ENCODE measurements around the gene EHD4. TPM values are rescaled to one million over a fixed set of nuclear protein-coding genes. Genes with fewer than 3 reads are reported as not detected.

EHD4 gene
- total RNA-seq, 4 donors from 2014 or later, result 12.8 to 45.2 (median 26.1) TPM

DNA sequence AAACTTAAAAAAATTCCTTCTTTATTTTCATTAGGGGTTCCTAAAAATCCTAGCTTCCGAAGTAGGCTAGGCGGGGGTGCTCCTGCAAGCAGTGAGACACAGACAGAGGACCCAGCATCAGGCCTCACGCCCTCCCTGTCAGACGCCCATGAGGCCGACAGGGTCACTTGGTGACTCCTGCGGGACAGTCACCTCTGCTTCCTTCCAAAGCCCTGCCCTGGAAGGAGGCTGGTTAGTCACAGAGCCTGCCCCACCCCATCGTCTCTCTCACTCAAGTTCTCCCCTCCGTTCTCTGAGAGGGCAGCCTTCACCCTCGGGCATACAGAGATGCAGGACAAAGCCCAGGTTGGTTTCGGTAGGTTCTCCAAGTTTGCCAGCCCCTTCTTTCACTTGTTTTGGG is 38.6 kb downstream of the EHD4 start:
- Histone ChIP-seq H3K4me1 (no peaks in the 10 kb centered on the region), H3K27me3 (no peaks in the 10 kb centered on the region), H3K36me3 (no peaks in the 10 kb centered on the region), H3K9me3 (no peaks in the 10 kb centered on the region), H3K4me3 (no peak overlapping the region), H3K27ac (peak overlapping the region; percentile 47 to 53)
- DNase-seq, result no peak
- intact Hi-C loops (cut with DNase I; ENCODE audit: low total_unique reads), result no loop called here
- TF ChIP-seq CTCF (IDR thresholded peaks at IDR 0.05), result no peak
- TF ChIP-seq POLR2A (IDR thresholded peaks at IDR 0.05), result no peak

- no peak for DNase-seq
- TF ChIP-seq CTCF (IDR thresholded peaks at IDR 0.05) (no peak), POLR2A (IDR thresholded peaks at IDR 0.05) (no peak)
- no peaks in the 10 kb centered on the region for H3K4me1 ChIP-seq
- no peak overlapping the region for H3K4me3 ChIP-seq
- peak overlapping the region; percentile 47 to 53 for H3K27ac ChIP-seq
- no peaks in the 10 kb centered on the region for H3K36me3 ChIP-seq
- H3K27me3 ChIP-seq, result no peaks in the 10 kb centered on the region
- H3K9me3 ChIP-seq, result no peaks in the 10 kb centered on the region
- intact Hi-C loops (cut with DNase I; ENCODE audit: low total_unique reads), result no loop called here
These were observed 39.0 kb downstream of the EHD4 start for GRCh38 chr15:41933326-41933725.

DNA sequence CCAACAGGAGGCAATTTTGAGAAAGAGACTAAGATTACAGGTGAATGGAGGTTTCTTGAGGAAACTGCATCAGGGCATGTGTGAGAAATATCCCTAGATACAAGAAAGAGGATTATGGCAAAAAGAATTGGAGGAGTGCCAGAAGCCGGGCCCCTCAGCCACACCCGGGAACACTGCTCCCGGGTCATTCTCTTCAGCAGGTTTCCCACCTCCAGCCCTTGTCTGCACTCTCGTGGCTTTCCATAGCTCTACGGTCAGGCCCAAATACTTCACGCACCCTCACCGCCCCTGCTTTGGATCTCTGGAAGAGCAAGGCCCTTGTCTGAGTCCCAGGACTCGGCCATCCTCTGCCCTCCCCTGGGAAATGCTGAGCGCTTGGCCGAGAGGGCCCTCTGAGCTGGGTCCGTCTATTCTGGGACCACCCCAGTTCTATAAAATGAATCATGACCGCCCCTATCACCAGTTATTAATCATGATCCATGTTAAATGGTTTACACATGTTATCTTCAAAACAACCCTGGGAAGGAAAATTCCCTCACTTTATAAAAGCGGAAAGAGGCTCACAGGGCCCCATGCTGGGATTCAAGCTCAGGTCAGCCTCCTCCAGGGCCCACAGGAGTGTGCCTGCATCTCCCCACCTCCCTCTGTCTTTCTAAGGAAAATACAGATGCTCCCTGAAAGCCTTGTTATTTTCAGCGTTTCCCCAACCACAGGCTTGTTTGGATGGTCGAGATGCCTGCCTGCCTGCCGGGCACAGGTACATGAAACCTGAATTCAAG is 39.7 kb downstream of the EHD4 start:
- intact Hi-C loops (cut with DNase I; ENCODE audit: low total_unique reads), result no loop called here
- no peak overlapping the region for H3K4me3 ChIP-seq
- DNase-seq, result no peak
- H3K4me1 ChIP-seq, result no peaks in the 10 kb centered on the region
- TF ChIP-seq CTCF (IDR thresholded peaks at IDR 0.05) (no peak), POLR2A (IDR thresholded peaks at IDR 0.05) (no peak)
- peak overlapping the region; percentile 47 to 53 for H3K27ac ChIP-seq
- H3K36me3 ChIP-seq, result no peaks in the 10 kb centered on the region
- H3K9me3 ChIP-seq, result no peaks in the 10 kb centered on the region
- no peaks in the 10 kb centered on the region for H3K27me3 ChIP-seq

- no peaks in the 10 kb centered on the region for H3K36me3 ChIP-seq
- no peak overlapping the region for H3K4me3 ChIP-seq
- DNase-seq, result no peak
- no peaks in the 10 kb centered on the region for H3K9me3 ChIP-seq
- no peaks in the 10 kb centered on the region for H3K4me1 ChIP-seq
- peak overlapping the region in 1 of 2 donors; percentile 53 for H3K27ac ChIP-seq
- TF ChIP-seq POLR2A (IDR thresholded peaks at IDR 0.05) (no peak), CTCF (IDR thresholded peaks at IDR 0.05) (no peak)
- no peaks in the 10 kb centered on the region for H3K27me3 ChIP-seq
- intact Hi-C loops (cut with DNase I; ENCODE audit: low total_unique reads), result no loop called here
These were observed 40.3 kb downstream of the EHD4 start for GRCh38 chr15:41932101-41932500.

GRCh38 chr15:41930867-41931222 is 41.5 kb downstream of the EHD4 start:
- intact Hi-C loops (cut with DNase I; ENCODE audit: low total_unique reads), result no loop called here
- no peak overlapping the region for H3K4me3 ChIP-seq
- H3K36me3 ChIP-seq, result no peaks in the 10 kb centered on the region
- no peak for TF ChIP-seq CTCF (IDR thresholded peaks at IDR 0.05)
- H3K4me1 ChIP-seq, result no peaks in the 10 kb centered on the region
- no peaks in the 10 kb centered on the region for H3K27me3 ChIP-seq
- H3K9me3 ChIP-seq, result no peaks in the 10 kb centered on the region
- peak overlapping the region in 1 of 2 donors; percentile 79 for H3K27ac ChIP-seq
- DNase-seq, result no peak
